ENCODE measurements around the gene DRAM1.

The DRAM1 gene

GRCh38 chr12:101838628-101839323, 38.6 kb upstream of the DRAM1 start:
- no peak for DNase-seq (ENCODE audit: low read depth)
- H3K4me3 ChIP-seq (ENCODE audit: low read length) = no peak overlapping the region
- no peak for TF ChIP-seq CTCF (conservative IDR thresholded peaks at IDR 0.05; ENCODE audit: low read length)

GRCh38 chr12:101839324-101840283, 37.8 kb upstream of the DRAM1 start:
- DNase-seq (ENCODE audit: low read depth) = peak; percentile 66
- H3K4me3 ChIP-seq (ENCODE audit: low read length) = no peak overlapping the region
- peak; percentile 92 for TF ChIP-seq CTCF (conservative IDR thresholded peaks at IDR 0.05; ENCODE audit: low read length)

- no peak overlapping the region for H3K4me3 ChIP-seq (ENCODE audit: low read length)
- DNase-seq (ENCODE audit: low read depth) = no peak
- no peak for TF ChIP-seq CTCF (conservative IDR thresholded peaks at IDR 0.05; ENCODE audit: low read length)
Measured at GRCh38 chr12:101841069-101841468, 36.3 kb upstream of the DRAM1 start.

GRCh38 chr12:101845137-101845711, 32.2 kb upstream of the DRAM1 start:
- DNase-seq (ENCODE audit: low read depth) = no peak

GRCh38 chr12:101847325-101847724, 30.1 kb upstream of the DRAM1 start:
- DNase-seq (ENCODE audit: low read depth) = no peak
- no peak for TF ChIP-seq CTCF (conservative IDR thresholded peaks at IDR 0.05; ENCODE audit: low read length)
- no peak overlapping the region for H3K4me3 ChIP-seq (ENCODE audit: low read length)

More at GRCh38 chr12:101845137-101845711, 32.2 kb upstream of the DRAM1 start:
- TF ChIP-seq CTCF (conservative IDR thresholded peaks at IDR 0.05; ENCODE audit: low read length) = no peak
- no peak overlapping the region for H3K4me3 ChIP-seq (ENCODE audit: low read length)

- no peak overlapping the region for H3K4me3 ChIP-seq (ENCODE audit: low read length)
- DNase-seq (ENCODE audit: low read depth) = no peak
- TF ChIP-seq CTCF (conservative IDR thresholded peaks at IDR 0.05; ENCODE audit: low read length) = no peak
Measured at GRCh38 chr12:101850199-101850598, 27.2 kb upstream of the DRAM1 start.
